Fibroblast of mammary gland (primary cell): ENCODE measurements around the gene ATRNL1.
"Not testable (repeated sequence)": the region's sequence is repeated elsewhere in the genome, so short reads cannot be mapped to it uniquely, and the experiment has no call there.

Experiments
- DNase-seq: peaks from one replicate; pipeline ENCODE4 v3.0.0-alpha.2; 2010; ENCODE audit warnings: low read depth
- H3K4me3 ChIP-seq: 2 replicates; pipeline ENCODE4 v1.5.1; 2011; ENCODE audit warnings: low read depth, mild to moderate bottlenecking, low read length, moderate library complexity; ENCODE audit not compliant: control insufficient read depth
- TF ChIP-seq, protein P1 (sequence below): conservative IDR thresholded peaks from 2 replicates; pipeline ENCODE4 v1.5.1; 2011; ENCODE audit warnings: low read depth, low read length, inconsistent platforms; ENCODE audit not compliant: control insufficient read depth, insufficient read depth

ATRNL1 gene

DNA sequence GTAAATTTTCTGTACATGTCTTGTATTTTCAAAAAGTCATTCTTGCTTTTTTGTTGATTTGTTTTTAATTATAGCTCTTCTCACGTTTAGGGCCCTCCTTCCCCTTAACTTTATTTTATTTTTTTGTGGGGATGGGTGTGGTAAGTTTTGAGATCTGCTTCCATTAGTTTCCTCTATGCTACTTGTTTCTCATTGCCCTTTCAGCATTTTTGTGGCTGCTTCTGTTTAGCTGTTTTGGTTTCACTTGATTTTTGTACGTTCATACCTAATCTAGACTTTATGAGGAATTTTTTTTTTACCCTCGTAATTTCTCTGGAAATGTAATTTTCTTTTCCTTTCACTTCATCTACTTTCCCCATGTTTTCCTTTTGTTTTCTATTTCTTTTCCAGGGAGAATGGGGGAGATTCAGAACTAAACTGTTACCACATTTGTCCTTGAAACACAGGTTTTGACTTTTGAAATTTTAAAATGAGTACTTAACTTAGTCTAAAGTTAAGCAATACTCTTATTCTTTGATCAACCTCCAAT is 80.8 kb downstream of the ATRNL1 start:
- TF ChIP-seq, protein P1, sequence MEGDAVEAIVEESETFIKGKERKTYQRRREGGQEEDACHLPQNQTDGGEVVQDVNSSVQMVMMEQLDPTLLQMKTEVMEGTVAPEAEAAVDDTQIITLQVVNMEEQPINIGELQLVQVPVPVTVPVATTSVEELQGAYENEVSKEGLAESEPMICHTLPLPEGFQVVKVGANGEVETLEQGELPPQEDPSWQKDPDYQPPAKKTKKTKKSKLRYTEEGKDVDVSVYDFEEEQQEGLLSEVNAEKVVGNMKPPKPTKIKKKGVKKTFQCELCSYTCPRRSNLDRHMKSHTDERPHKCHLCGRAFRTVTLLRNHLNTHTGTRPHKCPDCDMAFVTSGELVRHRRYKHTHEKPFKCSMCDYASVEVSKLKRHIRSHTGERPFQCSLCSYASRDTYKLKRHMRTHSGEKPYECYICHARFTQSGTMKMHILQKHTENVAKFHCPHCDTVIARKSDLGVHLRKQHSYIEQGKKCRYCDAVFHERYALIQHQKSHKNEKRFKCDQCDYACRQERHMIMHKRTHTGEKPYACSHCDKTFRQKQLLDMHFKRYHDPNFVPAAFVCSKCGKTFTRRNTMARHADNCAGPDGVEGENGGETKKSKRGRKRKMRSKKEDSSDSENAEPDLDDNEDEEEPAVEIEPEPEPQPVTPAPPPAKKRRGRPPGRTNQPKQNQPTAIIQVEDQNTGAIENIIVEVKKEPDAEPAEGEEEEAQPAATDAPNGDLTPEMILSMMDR: no peak
- no peak overlapping the region for H3K4me3 ChIP-seq
- no peak for DNase-seq

DNA sequence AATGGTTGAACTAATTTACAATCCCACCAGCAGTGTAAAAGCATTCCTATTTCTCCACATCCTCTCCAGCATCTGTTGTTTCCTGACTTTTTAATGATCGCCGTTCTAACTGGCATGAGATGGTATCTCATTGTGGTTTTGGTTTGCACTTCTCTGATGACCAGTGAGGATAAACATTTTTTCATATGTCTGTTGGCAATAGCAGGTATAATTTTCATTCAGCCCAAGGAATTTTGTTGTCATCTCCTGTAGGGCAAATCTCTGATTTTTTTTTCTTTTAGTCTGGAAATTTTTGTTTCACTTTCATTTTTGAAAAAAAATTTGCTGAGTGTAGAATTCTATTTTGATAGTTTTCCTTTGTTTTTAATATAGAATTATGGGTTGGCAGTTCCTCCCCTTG is 114.1 kb downstream of the ATRNL1 start:
- H3K4me3 ChIP-seq, DNase-seq: not testable (repeated sequence)

DNA sequence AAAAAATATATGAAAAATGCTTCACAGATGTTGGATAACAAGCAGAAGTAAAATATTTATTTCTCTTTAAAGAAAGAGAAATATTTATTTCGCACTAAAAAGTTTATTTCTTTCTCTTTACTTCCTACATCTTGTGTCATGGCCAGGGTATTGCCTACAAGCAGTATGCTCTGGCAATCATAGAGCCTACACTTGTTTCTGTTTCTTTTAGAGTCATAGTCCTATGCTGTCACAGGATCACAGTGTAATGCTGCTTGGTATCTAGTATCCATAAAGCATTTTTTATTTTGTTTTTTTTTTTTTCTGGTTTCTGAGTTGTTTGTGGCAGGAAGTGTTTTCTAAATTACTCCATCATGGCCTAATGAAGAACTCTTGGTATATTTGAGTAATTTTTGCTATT is 116.0 kb downstream of the ATRNL1 start:
- DNase-seq: no peak
- TF ChIP-seq, protein P1: no peak
- H3K4me3 ChIP-seq: no peak overlapping the region

DNA sequence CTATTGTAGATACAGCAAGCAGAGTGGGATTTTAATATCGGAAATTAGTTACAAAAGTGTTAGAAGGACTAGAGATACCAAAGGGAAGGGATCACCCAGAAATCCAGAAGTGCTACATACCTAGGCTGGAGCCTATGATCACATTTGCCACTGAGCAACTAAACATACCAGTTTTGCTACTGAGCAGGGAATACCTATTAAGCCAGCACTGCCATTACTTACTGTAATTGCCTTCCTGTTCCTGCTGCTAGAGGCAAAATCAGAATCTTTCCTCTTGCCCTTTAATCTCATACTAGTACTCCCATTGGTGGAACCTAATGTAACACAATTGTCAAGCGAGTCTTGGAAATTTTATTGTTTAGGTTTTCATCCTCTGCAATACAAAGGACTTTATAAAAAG is 121.7 kb downstream of the ATRNL1 start:
- TF ChIP-seq, protein P1: no peak
- no peak overlapping the region for H3K4me3 ChIP-seq
- no peak for DNase-seq

DNA sequence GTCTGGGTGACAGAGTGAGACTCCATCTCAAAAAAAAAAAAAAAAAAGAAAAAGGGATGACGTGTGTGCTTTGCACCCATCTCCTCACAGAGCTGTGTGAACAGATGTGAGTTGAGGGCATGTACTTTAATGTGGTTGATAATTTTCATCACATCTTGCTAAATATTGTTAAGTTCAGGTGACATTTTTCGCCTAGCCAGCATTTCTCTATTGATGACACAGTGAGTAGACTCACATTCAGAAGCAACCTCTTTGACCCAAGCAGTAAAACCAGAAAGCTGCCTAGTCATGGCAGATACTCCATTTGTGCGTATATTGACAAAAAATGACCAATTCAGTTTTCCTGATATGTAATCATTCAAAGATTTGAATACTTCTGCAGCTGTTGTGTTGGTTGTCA is 126.0 kb downstream of the ATRNL1 start:
- TF ChIP-seq, protein P1: no peak
- no peak for DNase-seq
- H3K4me3 ChIP-seq: no peak overlapping the region

DNA sequence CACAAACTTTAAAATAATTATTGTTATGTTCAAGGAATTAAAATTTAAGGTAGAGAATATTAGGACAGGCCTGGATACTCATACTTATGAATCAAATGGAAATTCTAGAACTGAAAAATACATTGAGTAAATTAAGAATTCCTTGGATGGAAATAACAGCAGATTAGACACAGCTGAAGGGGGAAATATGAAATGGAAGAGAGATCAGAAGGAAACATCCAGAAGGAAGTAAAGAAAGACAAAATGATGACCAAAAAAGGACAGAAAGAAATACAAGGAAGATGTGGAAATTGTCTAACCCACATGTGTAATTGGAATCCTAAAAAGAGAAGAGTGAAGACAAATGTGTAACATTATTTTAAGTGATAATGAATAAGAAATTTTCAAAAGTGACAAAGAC is 128.9 kb downstream of the ATRNL1 start:
- no peak for DNase-seq
- TF ChIP-seq, protein P1: no peak
- H3K4me3 ChIP-seq: no peak overlapping the region

DNA sequence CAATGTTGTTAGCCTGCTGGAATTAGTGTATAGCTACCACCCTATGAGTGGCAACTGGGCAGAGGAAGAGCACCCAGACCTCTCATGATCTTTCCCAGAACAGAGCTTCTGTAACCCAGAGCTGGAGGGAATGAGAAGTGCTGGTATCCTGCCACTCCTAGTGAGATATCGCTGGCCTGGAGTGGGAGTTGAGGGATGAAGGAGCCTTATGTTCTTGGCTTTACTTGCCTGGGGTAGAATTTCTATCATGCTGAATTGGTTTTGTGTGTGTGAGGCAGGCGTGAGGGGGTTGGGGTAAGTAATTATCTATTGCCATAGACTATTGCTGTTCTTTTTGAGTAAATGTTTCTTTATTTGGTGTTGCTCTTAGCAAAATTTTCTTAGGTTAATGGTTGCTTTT is 146.6 kb downstream of the ATRNL1 start:
- no peak for DNase-seq
- H3K4me3 ChIP-seq: no peak overlapping the region
- TF ChIP-seq, protein P1: no peak
